NB4 (cell line): Measurements from ENCODE around the gene LAMA4.

ENCODE experiments used
- CTCF ChIP-seq: IDR thresholded peaks from one replicate; pipeline ENCODE4 v1.5.1; 2012; ENCODE audit warnings: low read depth, low read length
- POLR2A ChIP-seq: IDR thresholded peaks from 2 replicates; pipeline ENCODE4 v1.6.1; 2011; ENCODE audit warnings: mild to moderate bottlenecking; ENCODE audit not compliant: insufficient read length; ENCODE audit errors: extremely low read depth

GRCh38 chr6:112169541-112169940 lies 84.8 kb downstream of the LAMA4 start:
- TF ChIP-seq CTCF (no peak), POLR2A (no peak)
